NCI-H2227 (cell line): ENCODE data around the gene CRYAA.
"Not testable (repeated sequence)": the region's sequence is repeated elsewhere in the genome, so short reads cannot be mapped to it uniquely, and the experiment has no call there.

Experiments used
- DNase-seq: peaks from one replicate; lab custom pipeline; 2025; ENCODE audit not compliant: unreplicated experiment; lab: John Stamatoyannopoulos, UW

Gene CRYAA, protein sequence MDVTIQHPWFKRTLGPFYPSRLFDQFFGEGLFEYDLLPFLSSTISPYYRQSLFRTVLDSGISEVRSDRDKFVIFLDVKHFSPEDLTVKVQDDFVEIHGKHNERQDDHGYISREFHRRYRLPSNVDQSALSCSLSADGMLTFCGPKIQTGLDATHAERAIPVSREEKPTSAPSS

DNA sequence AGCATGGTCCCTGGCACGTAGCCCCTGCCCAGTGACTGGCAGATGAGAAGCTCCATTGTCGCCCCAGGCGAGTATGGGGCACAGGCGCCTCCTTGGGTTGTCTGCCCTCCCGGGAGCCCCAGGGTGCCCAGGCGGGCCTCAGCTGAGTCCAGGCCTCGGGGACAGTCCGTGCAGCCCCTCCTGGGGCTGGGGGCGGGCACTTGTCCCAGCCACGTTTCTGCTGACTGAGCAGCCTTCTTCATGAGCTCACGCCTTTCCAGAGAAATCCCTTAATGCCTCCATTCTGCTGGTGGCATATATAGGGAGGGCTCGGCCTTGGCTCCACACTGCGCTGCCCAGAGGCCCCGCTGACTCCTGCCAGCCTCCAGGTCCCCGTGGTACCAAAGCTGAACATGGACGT, at the start of gene CRYAA:
CRYAA (plus strand) TSS at position 301 of the 400 bp plus-strand sequence; CDS start at position 393, 92 bp downstream.
- not testable (repeated sequence) for DNase-seq

DNA sequence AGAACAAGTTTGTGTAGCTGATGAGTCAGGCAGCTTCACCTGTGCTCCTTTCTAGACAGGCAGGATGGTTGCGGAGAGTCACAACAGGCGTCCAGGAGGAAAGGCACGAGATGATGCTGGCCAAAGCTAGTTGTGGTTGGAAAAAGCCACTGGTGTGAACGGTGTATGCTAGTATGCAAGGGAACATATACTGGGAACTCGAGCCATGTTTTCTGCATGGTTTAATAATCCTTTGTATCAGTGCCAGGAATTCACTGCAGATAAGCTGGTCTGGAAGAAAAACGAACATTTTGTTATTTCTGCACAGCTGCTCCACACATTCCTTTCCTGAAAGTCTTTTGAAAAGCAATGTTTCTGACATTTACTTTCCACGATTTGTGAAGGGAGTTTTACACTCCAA, 38.7 kb upstream of the CRYAA start:
- not testable (repeated sequence) for DNase-seq

DNA sequence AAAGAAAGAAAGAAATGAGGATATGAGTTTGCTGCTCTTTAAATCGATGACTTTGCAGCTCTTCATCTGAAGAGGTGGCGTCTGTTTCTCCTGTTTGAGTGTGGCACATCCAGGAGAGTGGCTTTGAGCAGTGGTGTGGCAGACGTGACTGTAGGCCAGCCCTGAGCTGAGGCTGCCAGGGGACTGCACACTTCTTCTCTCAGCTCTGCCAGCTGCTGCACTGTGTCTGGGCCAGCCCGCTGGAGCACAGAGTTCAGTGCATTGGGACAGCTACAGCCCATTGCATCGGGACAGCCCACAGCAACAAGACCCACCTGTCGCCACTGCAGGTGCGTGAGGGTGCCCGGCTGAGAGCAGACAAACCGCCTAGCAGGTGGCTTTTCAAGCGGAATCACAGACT, 34.3 kb upstream of the CRYAA start:
- not testable (repeated sequence) for DNase-seq

DNA sequence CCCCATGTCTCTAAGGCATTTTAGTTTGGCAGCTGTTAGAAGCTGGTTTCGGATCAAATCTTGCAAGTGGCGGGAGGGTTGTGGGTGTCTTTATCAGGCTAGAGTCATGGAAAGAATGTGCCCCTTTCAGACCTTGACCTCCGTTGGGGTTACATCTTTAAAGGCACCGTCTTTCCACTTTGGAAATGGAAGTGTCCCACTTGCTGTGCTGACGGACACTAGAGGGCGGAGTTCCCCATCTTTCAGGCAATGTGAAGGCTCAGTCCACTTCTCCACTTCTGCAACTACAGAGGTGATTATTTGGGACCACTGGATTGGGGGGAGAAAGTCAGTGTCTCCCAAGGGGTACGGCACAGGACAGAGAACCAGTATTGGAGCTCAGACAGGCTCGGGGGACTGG, 29.9 kb upstream of the CRYAA start:
- not testable (repeated sequence) for DNase-seq

DNA sequence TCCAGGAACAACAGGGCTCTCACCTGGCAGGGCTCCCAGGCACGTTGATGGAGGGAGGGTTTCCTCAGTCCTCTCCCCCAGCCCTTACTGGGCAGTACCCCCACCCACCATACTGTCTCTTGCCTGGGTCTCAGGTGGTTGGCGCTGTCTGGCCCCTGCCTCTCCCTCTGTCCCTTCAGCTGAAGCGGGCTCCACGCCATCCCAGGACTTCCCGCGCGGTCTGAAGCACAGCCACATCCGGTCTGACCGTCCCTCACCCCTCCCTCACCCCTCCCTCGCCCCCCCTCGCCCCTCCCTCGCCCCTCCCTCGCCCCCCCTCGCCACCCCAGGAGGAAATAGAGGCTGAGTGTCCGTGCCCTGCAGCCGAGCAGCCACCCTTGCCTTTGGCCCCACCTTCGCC, 27.4 kb upstream of the CRYAA start:
- DNase-seq = not testable (repeated sequence)

DNA sequence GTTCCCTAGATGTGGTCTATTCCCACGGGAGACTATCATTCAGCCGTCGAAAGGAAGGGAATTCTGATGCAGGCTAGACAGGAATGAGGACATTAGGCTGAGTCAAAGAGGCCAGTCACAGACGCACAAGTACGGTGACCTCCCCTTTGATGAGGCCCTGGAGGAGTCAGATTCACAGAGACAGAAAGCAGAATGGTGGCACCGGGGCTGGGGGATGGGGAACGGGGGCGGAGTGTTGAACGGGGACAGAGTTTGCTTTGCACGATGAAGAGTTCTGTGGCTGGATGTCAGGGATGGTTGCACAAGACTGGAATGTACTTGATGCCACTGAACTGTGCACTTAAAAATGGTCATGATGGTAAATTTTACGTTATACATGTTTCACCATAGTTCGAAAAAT, 22.2 kb upstream of the CRYAA start:
- not testable (repeated sequence) for DNase-seq

DNA sequence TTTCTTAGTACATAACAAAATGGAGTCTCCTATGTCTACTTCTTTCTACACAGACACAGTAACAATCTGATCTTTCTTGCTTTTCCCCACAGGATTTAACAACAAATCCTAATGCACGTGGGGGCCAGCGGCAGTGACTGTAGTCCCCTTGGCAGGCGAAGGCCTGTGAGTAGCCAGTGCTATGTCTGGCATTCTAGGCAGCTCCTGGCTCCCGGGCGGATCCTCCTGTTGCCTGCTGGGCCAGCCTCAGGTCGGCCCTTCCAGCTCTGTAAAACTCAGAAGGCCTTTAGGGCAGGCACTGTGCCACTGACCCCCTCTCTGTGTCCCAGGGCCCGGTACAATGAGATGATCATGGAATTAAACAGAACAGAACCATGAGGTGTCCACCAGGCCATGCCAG, 20.8 kb upstream of the CRYAA start:
- DNase-seq = not testable (repeated sequence)

DNA sequence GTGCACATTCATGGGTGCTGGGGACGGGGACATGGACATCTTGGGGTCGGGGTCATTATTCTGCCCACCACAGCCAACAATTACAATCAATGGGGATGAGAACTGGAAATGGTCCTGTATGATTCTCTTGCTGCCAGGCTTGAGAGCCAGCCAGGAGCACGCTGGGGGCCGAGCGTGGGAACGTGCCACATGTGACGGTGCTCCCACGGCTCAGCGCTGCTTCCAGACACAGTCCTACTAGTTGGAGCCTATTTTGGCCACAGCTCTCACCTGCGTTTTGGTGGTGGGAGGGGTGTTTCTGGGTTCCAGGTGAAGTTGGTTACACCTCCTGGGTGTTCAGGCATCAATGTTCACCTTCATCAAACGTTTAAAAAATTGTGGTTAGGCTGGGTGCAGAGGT, 19.5 kb upstream of the CRYAA start:
- DNase-seq = not testable (repeated sequence)

DNA sequence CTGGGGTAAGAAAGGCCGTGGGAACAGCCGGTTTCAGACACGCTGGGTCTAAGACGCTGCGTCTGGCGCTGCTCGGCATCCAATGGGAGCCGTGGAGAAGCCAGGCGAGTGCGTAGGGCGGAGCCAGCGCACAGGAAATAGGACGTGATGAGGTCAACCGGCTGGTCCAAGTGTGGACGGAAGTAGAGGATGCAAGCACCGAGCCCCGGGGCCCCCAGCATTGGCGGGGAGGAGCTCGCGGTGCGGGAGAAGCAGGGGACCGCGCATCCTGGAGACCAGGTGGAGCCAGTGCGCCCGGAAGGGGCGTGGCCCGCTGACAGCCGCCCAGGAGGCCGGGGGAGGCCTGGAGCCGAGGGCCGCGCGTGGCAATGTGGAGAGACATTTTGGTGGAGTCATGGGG, 15.2 kb upstream of the CRYAA start:
- DNase-seq = not testable (repeated sequence)

DNA sequence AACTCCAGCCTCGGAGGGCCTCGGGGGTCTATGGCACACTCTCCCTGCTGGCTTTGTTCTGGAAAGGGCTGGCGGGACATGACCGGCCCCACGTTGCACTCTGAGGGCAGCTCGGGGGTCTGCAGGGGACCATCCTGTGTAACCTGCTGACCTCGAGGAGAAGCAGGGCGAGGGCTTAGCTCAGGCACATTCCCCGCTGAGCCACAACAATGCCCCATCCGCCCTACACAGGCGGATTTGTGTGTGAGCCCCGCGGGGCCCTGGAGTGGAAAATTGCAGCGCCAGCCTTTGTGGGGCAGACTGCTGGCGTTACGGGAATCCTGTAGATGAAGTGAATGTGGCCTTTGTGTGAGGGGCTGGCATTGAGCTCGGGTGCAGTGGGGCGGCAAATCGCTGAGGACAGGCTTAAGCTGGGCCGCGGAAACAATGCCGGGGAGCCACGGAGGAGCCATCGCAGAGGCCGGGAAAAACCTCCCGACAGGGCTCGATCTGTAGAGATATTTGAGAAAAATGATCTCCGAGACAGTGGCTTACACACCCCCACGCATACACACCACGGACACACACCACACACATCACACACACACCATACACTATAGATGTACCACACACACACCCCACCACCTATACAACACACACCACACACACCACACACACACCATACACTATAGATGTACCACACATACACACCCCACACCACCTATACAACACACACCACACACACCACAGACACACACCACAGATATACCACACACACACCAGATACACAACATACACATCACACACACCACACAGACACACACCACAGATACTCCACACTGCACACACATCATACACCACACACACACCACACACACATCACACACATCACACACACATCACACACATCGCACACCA, 9.3 kb upstream of the CRYAA start:
- not testable (repeated sequence) for DNase-seq

DNA sequence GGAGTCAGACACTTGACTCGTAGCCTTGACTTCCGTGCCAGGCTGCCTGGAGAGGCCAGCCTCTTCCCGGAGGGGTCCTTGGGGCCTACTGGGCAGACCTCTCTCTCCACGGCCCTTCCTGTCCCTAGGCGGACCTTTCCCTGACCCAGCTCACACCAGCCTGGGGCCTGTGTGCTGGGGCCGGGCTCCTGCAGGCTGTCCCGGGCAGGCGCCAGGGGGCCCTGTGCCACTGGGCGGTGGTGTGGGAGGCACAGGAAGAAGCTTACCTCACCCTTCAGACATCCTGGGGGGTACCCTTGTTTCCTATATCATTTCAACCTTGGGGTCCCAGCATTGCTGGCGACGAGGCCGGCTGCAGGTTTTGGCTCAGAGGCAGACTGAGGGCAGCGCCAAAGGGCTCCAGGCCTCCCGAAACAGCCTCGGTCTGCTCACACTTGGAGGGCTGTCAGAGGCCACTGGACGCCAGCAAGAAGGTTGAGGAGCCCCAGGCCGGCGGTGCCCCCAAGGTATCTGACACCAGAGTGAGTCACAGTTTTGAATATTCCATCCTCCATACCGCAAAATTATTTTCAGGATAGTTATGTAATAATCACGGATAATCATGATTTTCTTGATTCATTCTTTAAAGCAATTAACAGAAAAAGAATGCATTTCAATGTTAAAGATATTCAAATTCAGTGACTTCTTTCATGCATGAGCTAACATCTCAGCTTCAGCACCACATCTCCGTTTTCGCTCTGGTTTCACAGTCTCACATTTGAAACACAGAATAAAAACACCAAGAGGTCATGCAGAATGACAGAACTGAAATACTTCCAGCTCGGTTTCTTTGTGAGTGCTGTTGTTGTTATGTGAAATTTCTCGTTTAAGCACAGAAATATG, 6.7 kb upstream of the CRYAA start:
- not testable (repeated sequence) for DNase-seq

DNA sequence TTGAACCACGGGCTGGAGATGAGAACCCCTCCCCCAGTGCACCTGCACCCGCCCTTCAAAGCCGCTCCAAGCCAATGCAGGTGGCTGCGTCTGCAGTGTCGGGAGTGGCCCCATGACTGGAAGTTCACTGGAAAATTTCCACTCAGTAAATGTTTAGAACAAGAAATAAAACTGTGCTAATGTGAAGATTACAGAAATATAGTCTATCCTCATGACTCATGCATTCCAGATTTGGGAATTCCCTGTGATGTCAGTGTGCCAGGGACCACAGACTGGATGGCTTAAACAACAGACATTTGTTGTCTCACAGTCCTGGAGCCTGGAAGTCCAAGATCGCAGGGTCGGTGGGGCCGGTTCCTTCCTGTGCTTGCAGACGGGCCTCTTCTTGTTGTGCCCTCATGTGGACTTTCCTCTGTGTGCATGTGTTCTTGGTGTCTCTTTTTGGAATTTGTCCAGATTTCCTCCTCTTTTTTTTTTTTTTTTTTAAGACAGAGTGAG, 6.1 kb upstream of the CRYAA start:
- not testable (repeated sequence) for DNase-seq

DNA sequence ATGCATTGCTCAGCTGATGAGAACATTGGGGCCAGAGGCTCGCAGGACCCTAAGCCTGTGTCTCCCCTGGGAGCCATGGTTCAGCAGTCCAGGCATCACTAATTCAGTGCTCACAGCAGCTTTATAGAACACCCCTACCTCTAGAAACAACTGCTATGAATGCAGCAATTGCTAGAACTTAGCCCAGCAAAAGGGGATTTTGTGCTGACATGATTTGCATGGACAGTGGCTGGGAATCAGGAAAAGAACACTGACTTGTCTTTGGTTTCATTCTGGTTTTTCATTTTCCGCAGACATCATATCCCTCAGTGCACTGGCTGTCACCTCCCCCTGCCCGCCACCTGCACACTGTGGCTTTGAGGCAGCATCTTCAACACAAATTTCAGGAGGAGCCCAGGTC, 4.0 kb upstream of the CRYAA start:
- DNase-seq = not testable (repeated sequence)

DNA sequence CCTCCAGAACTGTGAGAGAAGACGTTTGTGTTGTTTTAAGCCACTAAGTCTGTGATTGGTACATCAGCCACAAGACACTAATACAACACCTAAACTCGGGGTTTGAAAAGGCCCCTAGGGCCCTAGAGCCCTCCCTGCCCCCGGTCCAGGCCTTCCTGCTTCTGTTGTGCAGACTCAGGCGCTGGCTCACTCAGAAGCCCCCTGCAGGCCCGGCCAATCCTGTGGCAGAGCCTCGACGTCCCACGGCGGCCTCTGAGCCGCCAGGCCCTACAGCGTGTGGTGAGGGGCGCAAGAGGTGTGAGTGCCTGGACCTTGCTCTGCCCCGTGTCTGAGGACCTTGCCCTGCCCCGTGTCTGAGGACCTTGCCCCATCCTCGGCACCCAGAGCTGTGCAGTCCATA, 3.1 kb upstream of the CRYAA start:
- DNase-seq = not testable (repeated sequence)

DNA sequence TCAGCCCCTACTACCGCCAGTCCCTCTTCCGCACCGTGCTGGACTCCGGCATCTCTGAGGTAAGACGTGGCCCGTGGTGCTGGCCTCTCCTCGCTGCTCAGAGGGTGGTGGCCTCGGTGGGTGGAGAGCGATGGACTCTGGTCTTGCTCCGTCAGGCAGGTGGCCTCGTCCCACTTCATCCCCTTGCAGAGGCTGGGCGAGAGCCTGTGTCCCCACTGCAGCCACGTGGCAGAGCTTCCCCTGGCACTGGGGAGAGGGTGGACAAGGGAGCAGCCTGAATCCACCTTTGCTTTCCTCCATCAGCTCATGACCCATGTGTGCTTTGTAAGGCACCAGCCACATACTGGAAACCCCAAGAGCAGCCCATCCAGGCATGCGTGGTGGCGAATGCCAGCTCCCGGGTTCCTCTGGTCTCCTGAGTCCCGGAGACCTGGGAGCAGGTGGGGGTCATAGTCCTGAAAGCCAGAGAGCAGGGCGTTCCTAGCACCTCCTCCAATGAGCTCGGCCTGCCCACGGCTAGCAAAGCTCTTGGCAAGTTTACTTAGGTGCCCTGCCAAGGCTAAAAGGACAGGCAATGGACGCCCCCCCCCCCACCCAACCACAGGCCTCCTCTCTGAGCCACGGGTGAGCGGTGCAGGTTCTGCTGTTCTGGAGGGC, 550 bp downstream of the CRYAA start:
- not testable (repeated sequence) for DNase-seq

DNA sequence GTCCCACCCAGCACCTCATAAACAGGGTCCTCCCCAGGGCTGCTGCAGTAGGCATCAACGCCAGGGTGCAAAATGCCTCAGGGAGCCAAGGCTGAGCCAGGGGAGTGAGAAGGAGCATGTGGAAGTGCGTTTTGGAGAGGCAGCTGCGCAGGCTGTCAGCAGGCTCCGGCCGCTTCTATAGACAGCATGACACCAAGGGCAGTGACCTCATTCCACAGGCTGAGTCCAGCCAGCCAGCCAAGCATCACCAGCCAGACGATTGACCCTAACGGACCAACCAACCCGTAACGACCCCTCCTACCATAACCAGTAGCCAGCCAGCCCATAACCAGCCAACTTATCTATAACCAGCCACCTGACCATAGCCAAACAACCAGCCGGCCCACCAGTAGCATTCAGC, 1.1 kb downstream of the CRYAA start:
- not testable (repeated sequence) for DNase-seq

DNA sequence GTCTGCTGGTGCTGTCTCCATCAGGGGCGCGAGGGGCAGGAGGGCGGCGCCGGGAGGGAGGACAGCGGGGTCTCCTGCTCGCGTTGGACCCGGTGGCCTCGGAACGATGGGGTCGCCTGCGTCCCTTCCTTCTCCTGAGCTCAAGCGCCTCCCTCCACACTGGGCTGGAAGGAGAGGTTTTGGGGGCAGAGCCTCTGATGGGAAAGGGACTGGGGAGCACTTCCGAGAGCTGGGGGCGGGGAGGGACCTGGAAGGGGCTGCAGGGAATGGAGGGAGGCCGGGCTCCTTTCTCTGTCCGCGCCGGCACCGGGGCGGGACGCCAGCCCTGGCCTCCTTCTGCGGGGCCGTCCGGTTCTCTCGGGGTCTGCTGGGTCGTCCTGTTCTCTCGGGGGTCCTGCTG, 4.0 kb downstream of the CRYAA start:
- not testable (repeated sequence) for DNase-seq

DNA sequence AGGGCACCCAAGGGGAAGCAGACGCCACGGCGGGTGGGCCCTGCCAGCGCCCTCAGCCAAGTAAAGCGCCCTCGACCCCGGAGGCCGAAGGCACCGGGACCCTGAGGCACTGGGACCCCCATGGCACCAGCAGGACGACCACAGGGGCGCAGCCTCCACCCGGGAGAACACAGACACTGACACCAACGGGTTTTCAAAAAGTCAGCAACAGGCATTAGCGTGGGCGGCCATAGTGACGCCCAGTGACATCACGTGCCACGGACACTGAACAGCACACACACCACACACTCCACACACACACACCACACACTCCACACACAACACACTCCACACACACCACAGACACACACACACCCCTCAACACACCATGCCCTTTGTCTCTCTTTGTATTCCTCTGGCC, 4.6 kb downstream of the CRYAA start:
- not testable (repeated sequence) for DNase-seq

DNA sequence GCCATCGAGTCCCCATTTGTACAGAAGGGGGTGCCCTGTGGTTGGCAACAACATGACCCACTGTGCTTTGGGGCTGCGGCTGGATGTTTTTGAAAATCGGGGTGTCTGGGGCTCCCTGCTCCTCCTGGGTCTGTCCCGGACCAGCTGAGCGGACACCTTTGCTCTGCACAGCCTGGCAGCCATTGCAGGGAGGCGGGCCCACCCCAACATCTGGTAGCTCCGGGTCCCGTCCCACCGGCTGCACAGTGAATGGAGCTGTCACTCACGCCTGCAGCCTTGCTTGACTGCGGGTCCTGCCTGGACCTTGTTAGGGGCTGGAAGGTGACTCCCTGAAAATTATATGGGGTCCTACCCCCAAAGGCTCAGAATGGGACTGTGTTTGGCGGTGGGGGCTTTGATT, 5.1 kb downstream of the CRYAA start:
- DNase-seq = not testable (repeated sequence)

DNA sequence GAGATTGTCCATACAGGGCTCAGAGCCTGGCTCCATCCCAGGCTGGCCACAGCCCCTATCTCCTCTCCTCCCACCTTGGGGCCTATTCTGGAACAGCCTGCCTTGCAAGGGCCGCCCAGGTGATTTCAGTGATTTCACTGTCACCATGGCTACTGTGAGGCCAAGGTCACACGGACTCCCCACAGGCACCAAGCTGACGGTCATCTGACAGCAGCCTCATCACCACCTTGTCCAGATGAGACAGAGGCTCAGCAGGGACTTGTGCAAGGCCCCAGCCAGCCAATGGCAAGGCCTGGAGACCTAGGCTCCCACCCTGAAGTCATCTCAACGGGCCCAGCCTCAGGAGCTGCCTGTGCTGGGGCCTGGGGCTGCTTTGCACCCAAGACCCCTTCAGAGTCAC, 6.2 kb downstream of the CRYAA start:
- DNase-seq = not testable (repeated sequence)

DNA sequence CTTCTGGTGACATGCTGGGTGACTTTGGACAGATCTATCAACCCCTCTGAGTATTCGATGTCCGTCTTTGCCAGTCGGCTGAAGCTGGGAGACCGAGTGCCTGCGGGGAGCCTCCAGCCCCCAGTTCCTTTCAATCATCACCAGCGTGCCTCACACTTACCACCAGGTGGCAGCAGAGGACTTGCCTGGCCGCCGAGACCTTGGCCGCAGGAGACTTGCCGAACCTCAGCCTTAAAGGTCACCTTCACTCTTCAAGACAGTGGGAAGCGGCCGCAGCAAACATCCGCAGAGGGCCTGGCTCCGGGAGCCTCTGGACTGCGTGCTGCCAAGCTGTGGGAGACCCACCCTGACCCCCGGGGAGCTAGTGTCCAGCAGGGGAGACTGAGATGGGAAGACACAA, 7.8 kb downstream of the CRYAA start:
- DNase-seq = not testable (repeated sequence)
